Colon (tissue), 2 donors: ENCODE measurements around the gene AOAH.

Experiments
- FAIRE-seq: peaks from 2 replicates; lab custom pipeline; 2012; peaks lifted over from hg19 to GRCh38; lab: Jason Lieb, UNC
- donor health status: control.
- donor health status: control.

AOAH gene

DNA sequence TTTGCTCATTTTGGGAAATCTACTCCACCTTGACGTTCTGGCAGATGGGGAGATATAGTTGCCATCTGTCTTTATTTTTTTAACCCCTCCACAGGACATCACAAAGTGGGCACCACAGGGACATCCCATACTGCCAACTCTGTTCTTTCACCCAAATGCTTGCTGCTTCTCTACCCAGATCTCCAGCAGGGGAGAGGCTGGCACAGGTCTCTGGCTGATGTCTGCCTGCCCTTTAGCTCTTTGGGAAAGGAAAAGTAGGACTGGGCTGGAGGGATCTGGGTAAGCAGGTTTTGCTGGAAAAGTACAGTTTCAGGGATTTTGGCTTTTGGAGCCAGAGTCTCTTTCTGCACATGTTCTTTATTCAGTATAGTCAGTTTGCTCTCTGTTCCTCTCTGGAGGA, 178.0 kb downstream of the AOAH start:
- FAIRE-seq: no peak

DNA sequence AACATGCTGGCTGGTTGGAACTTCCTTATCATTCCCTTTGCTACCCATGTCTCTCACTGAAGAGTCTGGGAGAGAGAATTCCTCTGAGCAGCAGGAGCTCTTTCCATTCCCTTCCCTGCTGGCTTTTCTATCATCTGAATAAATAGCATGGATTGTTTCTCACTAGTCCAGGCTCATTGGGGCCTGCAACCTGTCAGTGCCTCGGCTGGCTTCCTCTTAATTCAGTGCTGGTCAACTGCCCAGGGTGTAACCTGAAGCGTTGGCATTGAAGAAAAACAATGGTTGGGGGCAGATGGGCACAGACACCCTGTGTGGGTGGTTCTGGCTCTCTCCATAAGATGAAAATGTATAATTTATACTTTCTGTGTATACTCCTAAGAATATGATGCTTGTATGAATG, 179.0 kb downstream of the AOAH start:
- no peak for FAIRE-seq

DNA sequence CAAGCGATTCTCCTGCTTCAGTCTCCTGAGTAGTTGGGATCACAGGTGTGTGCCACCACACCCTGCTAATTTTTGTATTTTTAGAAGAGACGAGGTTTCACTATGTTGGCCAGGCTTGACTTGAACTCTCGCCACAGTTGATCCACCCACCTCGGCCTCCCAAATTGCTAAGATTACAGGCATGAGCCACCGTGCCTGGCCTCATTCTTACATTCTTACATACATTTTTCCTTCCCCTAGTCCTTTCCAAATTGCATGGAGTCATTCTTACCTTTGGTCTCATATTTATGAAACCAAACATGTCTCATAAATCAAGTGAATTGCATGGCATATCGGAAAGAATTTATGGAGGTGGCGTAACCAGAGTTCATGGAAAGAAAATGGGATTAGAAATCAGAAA, 186.2 kb downstream of the AOAH start:
- no peak for FAIRE-seq

DNA sequence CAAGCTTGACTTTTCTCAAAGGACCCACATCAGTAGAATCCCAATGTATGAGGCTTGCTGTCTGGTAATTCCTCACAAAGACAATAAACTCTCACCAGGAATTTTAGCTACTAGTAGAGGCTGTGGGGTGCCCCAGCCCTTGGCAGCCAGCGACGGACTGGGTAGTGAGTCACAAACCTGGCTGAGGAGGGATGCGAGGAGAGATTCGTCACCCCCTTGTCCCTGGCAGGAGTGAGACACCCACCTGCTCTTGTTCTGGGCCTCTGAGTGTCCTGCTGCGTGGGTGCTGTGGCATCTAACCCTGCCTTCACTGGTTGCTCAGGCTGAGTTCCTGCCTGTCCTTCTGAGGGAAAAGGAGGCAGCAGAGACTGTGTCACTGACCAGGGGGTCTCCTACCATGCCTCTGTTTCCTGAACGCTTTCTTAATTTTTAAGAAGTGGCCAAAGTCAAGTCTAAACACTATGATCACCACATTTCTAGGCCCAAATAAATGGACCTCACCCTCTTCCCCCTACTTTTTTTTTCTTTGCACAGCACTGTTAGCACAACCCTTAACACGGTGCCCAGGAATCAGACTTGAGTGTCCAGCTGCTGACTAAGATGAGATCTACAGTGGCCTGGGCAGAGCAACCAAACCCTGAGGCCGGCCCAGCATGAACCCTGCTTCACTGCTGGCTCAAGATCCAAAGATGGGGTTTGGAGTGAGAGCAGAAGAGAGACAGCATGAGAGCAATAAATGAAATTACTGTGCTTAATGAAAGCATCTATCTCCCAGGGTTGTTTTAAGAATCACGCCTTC, 188.2 kb downstream of the AOAH start:
- FAIRE-seq: no peak

DNA sequence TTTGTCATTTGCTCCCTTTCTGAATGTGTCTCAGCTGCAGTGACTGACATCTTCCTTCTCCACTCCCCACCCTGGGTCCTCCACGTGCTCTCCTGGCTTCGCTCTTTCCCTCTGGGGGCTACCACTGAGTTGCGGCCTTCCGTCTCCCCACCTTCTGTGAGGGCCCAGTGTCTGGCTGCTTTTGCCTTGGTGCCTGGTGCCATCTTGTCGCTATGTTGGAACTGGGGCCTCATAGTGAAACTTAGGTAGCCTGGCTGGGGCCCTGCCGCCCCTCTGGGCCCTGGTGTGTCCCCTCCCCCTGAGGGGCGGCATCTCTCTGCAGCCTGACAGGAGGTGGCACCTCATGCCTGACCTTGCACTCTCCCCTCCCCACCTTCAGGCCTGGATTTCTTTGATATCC, 190.6 kb downstream of the AOAH start:
- no peak for FAIRE-seq

DNA sequence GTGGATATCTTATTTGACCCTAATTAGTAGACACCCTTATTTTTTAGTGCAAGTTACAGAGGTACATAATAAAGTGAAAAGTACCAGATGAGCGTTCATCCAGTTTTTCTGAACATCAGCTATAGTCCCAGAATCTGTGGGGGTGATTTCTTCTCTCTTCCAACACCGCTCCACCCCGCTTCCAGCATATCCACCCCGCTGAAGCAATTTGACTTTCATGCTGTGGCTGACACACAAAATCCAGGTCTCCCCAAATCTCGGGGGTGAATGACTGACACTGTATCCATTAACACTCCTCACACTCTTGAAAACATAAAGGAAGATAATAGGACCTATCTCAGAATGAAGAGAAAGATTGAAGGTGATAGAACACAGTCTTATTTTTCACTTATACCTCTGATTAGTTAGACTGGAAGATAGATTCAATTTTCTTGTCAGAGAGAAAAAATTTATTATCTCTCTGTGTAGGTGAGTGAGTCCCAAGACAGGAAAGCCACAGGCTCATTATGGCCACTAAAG, 191.3 kb downstream of the AOAH start:
- FAIRE-seq: no peak

DNA sequence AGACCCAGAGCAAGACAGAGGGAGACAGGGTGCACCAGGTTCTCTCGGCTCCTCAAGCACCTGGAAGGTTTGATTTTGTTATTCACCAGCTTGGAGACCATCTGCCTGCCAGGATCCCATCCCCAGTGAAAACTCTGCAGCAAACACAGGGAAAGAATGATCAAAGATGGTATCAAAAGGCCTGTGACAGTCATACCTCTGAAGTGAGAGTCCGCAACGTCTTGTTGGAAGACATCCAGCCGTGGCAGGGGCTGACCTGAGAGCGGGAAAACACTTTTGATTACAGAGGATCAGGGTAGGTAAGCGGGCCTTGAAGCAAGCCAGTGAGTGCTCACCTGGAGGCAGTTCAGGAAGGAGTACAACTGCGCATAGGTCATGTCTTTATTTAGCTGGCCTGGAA, 192.3 kb downstream of the AOAH start:
- FAIRE-seq: no peak

DNA sequence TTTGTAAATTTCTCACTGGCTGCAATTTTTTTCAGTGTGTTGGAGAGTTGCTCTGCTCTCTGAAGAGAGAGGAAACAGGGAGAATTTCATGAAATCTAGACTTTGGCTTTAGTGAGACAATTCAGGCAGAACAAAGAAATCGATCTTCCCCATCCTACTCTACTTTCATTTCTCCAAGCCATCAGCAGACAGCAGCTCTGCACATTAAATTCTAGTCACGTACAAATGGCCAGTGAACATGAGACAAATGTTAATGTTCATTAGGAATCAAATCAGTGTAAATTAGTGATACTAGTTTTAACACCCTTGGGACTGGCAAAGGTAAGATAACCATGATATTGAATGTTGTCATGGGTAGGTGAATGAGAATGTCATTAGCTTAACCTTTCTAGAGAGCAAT, 193.8 kb downstream of the AOAH start:
- no peak for FAIRE-seq

DNA sequence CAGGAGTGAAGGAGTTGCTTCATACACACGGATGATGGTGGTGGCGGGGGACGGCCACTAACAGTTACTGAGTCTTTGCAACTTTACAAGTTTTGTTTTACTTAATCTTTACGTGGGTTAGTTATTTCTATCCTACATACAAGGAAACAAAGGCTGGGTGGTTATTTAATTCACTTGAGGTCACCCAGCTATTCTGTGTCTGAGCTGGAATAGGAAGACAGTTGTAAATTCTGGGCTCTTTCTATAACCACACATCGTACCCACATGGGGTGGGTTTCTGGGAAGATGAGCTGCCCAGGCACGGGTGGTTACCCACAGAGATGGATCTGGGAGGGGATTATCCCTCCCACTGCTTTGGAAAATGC, 196.8 kb downstream of the AOAH start:
- FAIRE-seq: no peak

DNA sequence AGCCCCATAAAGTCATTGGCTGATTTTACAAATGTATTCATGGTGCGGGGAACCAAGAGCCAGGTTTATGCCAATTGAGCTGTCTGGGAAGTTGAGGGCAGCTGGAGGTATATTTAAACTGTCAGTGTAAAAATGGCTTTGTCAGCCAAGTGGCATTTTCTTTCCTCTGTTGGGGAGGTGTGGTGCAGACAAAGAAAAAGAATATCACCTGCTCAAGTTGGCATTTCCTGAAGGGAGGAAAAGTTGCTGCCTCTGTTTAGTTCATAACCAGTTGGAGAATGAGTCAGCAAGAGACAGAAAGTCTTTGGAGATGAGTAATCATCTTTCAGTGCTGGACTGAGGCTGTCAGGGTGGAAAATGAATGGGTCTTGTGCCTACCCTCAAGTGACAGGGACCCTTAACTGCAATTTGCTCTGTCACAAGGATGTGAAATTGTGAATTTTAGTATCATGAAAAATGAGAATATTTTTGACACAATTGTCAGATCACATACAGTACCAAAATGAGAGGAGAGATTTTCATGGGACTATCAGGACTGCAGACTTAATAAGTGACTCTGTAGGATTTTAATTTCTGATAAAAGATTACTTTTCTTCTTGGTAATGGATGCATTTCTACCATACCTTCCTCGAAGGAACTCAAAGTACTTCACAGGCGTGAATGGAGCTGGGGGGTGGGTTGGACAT, 197.3 kb downstream of the AOAH start:
- FAIRE-seq: no peak

DNA sequence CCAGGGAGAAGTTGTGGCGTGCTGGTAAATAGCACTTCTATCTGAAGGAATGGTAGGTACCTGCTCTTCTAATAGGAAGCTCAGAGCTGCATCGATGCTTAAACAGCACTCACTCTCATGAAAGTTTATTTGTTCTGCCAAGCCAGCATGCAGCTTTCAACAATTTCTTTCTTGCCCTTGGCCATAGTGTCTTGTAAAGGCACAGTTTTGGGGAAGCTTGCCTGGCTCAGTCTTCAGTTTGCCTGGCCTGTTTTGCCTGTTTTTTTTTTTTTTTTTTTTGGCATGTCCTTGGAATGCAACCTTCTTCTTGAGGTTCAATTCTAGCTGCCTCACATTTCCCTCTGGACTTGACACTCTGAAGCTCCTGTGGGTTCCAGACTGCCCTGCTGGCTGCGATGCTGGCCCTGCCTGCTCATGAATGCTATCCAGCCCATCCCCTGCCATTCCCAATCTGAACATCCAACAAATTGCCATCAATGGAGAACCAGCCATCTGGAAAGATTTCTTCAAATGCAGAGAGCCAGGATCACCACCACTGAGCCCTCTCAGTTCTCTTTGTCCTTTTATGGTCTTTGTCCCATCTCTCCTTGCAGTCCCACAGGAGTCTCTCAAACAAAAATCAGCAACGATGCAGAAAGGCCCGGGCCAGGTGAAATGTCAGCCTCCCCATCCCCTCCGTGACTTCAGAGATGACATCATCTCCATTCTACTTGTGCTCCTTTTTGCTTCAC, 200.8 kb downstream of the AOAH start:
- FAIRE-seq: no peak

DNA sequence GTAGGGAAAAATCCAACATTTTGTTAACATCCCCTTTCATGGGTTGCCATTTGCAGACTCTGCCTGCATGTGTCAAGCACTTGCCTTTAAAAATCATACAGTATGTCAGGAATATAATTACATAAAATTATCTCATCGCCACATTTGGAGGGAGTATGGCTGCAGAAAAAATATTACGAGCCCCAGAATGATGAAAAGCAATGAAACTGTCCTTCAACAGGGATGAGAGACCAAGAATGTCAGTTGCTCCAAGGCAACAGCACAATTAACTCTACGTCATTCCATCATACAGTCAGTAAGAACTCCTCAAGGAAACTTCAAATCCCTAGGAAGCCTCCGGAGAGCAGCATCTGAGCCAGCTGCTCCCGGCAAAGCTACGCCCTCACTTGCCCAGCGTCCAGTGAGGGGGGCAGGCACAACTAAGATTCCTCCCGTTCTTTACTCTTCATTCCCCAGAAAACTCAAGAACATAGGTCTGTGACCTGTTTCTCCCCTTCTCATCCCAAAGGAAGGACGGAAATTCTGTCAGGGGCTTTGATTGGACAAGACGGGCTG, 201.8 kb downstream of the AOAH start:
- FAIRE-seq: no peak

DNA sequence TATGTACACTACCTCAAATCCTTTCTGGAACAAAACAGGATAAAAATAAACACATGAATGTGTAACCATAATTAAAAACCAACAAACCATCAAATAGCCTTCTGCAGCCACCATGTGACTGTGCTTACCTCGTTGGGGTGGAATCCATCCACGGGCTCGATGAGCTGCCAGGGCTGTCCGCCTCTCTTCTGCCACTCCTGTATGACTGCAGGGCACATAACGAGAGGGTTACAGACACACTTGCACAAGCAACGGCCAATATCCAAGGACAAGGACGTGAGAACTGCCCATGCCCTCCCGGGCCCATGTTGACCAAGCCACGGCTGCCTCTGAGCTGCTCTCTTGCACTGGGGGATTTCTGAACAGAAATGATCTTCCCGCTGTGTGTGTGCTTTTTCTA, 202.4 kb downstream of the AOAH start:
- FAIRE-seq: no peak

DNA sequence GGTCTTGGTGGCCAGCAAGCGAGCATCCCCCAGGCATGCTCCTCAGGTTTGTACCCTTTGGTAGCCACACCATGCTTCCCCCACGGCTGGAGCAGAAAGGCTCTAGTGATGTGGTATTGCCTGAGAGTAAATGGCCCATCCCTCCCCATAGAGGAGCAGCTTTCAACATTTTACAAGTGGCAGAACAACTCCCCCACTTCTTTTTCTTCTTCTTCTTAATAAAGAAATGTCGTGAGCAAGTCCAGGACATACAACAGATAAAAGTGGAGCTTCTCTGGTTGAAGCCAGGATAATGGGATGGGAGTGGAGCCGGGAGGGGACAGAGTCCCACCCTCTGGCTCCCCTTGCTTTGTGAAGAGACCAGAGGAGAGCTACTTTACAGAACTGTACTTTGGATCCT, 203.2 kb downstream of the AOAH start:
- no peak for FAIRE-seq

DNA sequence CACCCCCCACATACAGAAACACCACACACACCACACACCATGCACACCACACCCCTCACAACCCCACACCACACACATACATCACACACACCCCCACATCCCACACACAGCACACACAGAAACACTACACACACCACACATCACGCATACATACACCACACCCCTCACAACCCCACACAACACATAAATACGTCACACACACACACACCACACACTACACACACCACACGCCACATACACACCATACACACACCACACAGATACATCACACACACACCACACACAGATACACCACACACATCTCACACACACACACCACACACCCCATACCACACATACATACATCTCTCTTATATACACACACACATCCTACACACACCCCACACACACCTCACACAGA, 208.4 kb downstream of the AOAH start:
- no peak for FAIRE-seq

DNA sequence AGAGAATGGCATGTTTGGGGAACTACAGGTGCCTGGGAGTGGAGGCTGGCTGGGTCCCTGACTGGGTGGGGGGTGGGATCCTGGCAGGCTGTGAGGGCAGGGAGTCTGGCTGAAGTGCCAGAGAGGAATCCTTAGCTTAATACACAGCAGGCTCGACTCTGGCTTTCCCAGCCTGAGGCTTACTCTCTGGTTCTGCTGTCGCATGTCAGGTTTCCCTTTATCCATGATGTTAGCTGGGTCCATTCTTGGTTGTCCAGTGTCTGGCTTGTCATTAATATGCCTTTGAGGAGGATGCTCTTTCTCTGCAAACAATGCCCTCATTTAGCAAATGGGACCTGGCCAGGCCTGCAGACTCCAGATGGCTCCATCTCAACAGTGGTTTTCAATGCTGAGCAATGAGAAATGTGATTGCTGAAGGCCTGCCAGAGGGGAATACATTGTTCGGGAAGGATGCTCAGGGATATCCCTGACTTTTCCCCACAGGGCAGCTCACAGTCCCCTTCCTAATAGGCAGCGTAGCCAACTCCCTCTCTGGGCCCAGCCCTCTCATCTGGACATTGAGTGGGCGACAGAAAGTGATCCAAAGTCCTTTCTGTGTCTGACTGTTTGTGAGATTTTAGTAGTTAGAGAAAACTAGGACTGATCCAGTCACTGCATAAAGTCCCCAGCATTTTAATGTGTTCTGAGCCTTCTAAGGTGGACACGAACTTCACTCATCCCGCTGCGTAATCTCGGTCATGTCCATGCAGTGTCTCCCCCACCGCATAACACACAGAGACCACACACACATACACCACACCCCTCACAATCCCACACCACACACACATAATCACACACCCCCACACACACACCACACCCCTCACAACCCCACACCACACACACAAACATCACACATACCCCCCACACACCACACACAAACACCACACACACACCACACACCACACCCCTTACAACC, 209.7 kb downstream of the AOAH start:
- no peak for FAIRE-seq

DNA sequence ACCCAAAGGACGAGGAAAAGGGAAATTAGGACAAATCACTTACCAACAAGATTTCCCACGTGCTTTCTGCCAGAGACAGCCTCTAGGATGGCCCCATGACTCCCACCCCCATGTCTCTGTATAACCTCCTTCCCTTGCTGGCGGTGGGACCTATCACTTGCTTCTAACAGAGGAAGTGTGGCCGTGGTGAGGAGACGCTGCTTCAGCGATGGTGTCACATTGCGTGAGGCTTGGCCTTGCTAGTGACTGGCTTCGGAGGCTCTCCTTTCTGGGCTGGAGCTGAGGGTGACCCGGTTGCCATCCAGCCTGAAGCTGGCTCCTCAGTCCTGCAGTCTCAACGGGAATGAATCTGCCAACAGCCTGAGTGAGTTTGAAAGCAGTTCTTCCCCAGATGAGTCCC, 210.9 kb downstream of the AOAH start:
- no peak for FAIRE-seq

DNA sequence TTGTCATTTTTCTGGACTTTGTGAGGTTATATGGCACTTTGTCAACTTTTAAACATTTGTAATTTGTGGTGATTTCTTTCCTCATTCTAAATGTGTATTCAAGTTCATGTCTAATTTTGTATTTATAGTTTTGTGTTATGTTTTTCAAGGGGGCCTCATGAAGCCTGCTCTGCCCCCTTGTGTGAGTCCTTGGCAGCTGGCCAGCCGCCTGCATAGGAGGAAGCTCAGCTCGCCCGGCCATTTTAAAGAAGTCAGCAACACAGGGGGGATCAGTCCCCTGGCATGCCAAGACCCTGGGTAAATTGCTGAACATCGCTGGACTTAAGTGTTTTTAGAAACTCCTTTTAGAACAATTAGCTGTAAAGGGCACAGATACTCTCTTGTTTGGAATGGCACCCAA, 211.7 kb downstream of the AOAH start:
- no peak for FAIRE-seq

DNA sequence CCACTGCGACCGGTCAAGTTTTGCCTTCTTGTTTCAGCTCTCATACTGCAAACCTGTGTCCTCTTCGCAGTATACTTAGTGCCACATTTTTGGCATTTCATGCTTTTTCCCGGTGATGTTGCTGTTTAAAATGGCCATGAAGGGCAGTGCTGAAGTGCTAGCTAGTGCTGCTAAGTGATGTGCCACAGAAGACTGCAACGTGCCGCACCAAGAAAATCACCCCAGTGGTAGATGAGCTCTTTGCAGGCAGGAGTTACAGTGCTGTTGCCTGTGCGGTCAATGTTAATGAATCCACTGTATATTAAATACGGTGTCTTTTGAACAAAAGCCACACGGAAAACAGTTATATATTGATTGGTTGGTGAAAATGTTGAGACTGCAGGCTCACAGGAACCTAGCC, 214.3 kb downstream of the AOAH start:
- FAIRE-seq: no peak

DNA sequence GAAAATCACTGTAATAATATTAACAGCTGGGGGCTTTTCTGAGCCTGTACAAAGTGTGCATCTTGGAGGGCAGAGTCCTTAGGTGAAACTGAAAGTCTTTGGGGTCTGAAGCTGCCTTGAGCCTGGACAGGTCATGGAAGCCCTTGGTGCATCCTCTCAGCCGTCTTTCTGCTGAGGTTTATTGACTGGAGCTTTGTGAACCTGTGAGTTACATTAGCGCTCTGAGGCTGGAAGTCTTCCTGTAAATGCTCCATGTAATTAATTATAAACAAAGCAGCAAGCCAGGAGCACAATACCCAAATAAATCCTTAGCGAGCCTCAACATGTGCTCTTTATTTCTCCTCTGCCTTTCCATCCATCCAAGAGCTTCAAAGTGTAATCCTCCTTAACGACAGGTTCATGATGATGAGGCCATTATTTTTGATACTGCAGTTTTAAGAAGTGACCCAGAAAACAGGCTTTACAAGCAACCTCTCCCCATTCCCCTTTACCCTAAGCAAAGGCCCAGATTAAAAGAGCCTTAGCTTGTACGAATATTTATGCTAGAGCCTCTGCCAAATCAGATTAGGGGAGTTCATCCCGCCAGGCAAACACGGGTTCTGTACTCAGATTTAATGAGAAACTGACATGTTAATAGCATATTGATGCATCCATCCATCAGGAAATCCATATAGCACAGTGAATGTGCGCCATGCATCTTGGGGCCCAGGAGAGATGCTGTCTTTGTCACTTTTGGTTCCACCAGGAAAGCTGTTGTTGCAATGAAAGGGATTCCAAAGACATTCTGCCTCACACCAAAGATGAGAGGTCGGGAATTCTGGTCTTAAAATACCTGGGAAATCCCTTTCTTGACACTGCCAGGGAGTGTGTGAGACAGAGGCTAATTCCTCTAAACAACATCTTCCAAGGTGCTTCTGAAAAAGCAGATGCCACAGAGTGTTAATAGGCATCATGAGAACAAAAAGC, 216.5 kb downstream of the AOAH start:
- no peak for FAIRE-seq
